Heart left ventricle (tissue), 13 donors: Measurements from ENCODE around the gene USP22.

Experiments used
- CTCF ChIP-seq, 12 donors: fragments of 200-600 bp; sonication (generic) in 4 of 12; IDR thresholded peaks; one replicate each; pipeline versions ENCODE4 v1.5.0 to v1.8.0; 2018 to 2022; ENCODE audit warnings: antibody characterized with exemption in 12 of 12, mild to moderate bottlenecking in 5 of 12
- POLR2A ChIP-seq, 2 donors: fragments of 450-650 bp; IDR thresholded peaks; one replicate each; pipeline ENCODE4 v1.6.1; 2017; ENCODE audit warnings: antibody characterized with exemption in 2 of 2, mild to moderate bottlenecking in 2 of 2, moderate library complexity in 2 of 2
- donor health status: ischemic (EF 13 %, LVEDD 7.1; RV severe dilation, severe dysfunction).
- donor health status: DM: no; HTN: yes; CAD: no.
- donor health status: DM: no; HTN: no; CAD: no.
- donor health status: ischemic (EF 25% LVEDD 6.9; RV normal size, moderate dysfunction).
- donor health status: ischemic (EF 25% LVEDD 5.7; RV mildly dilated, moderate dysfunction).
- donor health status: ischemic (EF 35%, LVEDD 5.7; RV mildly dilated, moderate dysfunction).
- donor health status: nonischemic (EF 11% LVEDD 7.7; RV severe dilation, severe dysfunction).
- donor health status: DM: yes; HTN: yes; CAD: no.
- donor health status: PGD.
- donor health status: ischemic (EF 29% LVEDD 5.4; RV normal size, mild dysfunction).
- donor health status: nonischemic (EF 23%, LVEDD 6.1; RV moderate dilation, normal function).

GRCh38 chr17:20998571-20999043 is 44.2 kb downstream of the USP22 start:
- TF ChIP-seq POLR2A (IDR thresholded peaks at IDR 0.05) (no peak), CTCF (IDR thresholded peaks at IDR 0.05) (no peak)
